ENCODE results near the gene LPAR2. TPM values are rescaled to one million over a fixed set of nuclear protein-coding genes. Genes with fewer than 3 reads are reported as not detected.

Gene LPAR2
- total and polyA plus RNA-seq, 2 of the 13 experiments (the other 11 are each of a cell fraction or from before 2014, with no cell fraction given): 0.86 to 3.6 TPM

GRCh38 chr19:19668230-19669012, 40.4 kb upstream of the LPAR2 start, which contains the start of gene ZNF101 (continued):
- TF ChIP-seq ZNF276 (CRISPR knock-in tag; IDR thresholded peaks at IDR 0.05; ENCODE audit: low read depth): no peak
- peak; percentile 87; the same call in 1 of the 2 replicates for TF ChIP-seq KDM4B (CRISPR knock-in tag; IDR thresholded peaks at IDR 0.05)
- TF ChIP-seq UBTF (CRISPR knock-in tag; IDR thresholded peaks at IDR 0.05): peak; percentile 67
- peak; percentile 86 for TF ChIP-seq TBX2 (CRISPR knock-in tag; IDR thresholded peaks at IDR 0.05; ENCODE audit: borderline replicate concordance)
- TF ChIP-seq HNF1A (IDR thresholded peaks at IDR 0.05; ENCODE audit: low read depth): peak; percentile 51; the same call in 1 of the 2 replicates
- peak; percentile 66 for TF ChIP-seq HNF1A (CRISPR knock-in tag; IDR thresholded peaks at IDR 0.05; ENCODE audit: borderline replicate concordance)
- TF ChIP-seq XBP1 (CRISPR knock-in tag; IDR thresholded peaks at IDR 0.05): no peak
- 0 out of 2 replicates have a peak, but pooled peaks have one; percentile 21 for TF ChIP-seq HDAC2 (CRISPR knock-in tag; IDR thresholded peaks at IDR 0.05)
- peak; percentile 11; the same call in 1 of the 2 replicates for TF ChIP-seq ZBTB2 (CRISPR knock-in tag; IDR thresholded peaks at IDR 0.05; ENCODE audit: low read depth)
- TF ChIP-seq MXD4 (CRISPR knock-in tag; IDR thresholded peaks at IDR 0.05): peak; percentile 50; the same call in 1 of the 2 replicates
- no peak for TF ChIP-seq HHEX (CRISPR knock-in tag; IDR thresholded peaks at IDR 0.05)
- peak; percentile 83 for TF ChIP-seq TAF1 (CRISPR knock-in tag; IDR thresholded peaks at IDR 0.05)
- no peak for TF ChIP-seq SMAD9 (CRISPR knock-in tag; IDR thresholded peaks at IDR 0.05)
- no peak for TF ChIP-seq ZNF570 (CRISPR knock-in tag; IDR thresholded peaks at IDR 0.05; ENCODE audit: borderline replicate concordance)
- TF ChIP-seq KDM1A (CRISPR knock-in tag; IDR thresholded peaks at IDR 0.05): no peak
- peak; percentile 95 for TF ChIP-seq ZNF558 (CRISPR knock-in tag; IDR thresholded peaks at IDR 0.05; ENCODE audit: borderline replicate concordance)
- no peak for TF ChIP-seq ZBTB8A (CRISPR knock-in tag; IDR thresholded peaks at IDR 0.05; ENCODE audit: borderline replicate concordance, low read depth)
- TF ChIP-seq GMEB2 (CRISPR knock-in tag; IDR thresholded peaks at IDR 0.05; ENCODE audit: low read depth): no peak

Data from HepG2 (cell line).